Tibial nerve (tissue), 3 donors: ENCODE data around the gene DTX3.

Experiments used
- POLR2A ChIP-seq, 2 donors: fragments of 450-650 bp; IDR thresholded peaks; one replicate each; pipeline ENCODE4 v1.6.1; 2017; ENCODE audit warnings: antibody characterized with exemption in 2 of 2, mild to moderate bottlenecking in 2 of 2, moderate library complexity in 2 of 2
- TF ChIP-seq, protein P1 (sequence below), 5 experiments: fragments of 200-600 bp in 3 of 5; fragments of 450-650 bp in 2 of 5; sonication (generic) in 3 of 5; IDR thresholded peaks; one replicate each; pipeline ENCODE4 v1.5.1; 2016 to 2019; ENCODE audit warnings: antibody characterized with exemption in 5 of 5, mild to moderate bottlenecking in 3 of 5, moderate library complexity in 2 of 5

DNA sequence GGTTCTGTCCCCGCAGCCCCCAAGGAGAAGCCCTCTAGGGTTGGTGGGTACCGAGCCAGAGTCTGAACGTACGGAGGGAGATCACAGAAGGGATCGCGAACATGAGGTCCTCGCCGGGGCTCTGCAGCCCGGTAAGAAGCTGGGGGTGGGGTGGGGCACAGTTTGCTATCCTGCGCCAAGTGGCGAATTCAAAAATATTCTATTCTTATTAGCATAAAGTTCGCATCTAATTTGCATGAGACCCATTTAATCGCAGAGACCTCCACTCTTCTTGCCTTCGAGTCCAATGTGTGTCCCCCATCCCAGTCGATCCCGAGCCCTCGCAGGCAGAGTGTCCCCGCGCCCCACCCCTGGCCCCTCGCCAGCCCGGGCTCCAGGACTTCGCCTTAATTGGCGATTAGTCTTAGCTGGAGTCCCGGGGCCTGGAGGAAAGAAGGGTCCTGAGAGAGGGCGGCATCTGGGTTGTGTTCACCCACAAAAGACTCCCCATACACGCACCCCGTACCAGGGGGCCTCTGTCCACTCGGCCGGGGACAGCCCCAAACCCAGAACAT, 6.0 kb downstream of the DTX3 start:
- TF ChIP-seq, protein P1, sequence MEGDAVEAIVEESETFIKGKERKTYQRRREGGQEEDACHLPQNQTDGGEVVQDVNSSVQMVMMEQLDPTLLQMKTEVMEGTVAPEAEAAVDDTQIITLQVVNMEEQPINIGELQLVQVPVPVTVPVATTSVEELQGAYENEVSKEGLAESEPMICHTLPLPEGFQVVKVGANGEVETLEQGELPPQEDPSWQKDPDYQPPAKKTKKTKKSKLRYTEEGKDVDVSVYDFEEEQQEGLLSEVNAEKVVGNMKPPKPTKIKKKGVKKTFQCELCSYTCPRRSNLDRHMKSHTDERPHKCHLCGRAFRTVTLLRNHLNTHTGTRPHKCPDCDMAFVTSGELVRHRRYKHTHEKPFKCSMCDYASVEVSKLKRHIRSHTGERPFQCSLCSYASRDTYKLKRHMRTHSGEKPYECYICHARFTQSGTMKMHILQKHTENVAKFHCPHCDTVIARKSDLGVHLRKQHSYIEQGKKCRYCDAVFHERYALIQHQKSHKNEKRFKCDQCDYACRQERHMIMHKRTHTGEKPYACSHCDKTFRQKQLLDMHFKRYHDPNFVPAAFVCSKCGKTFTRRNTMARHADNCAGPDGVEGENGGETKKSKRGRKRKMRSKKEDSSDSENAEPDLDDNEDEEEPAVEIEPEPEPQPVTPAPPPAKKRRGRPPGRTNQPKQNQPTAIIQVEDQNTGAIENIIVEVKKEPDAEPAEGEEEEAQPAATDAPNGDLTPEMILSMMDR (IDR thresholded peaks at IDR 0.05), result no peak
- TF ChIP-seq POLR2A (IDR thresholded peaks at IDR 0.05), result no peak
